ENCODE results near the gene SNRNP40.

- no peak for TF ChIP-seq CTCF (IDR thresholded peaks at IDR 0.05 in 8 of 11, conservative IDR thresholded peaks at IDR 0.05 in 3 of 11)
- no peak for TF ChIP-seq POLR2A (IDR thresholded peaks at IDR 0.05)
Measured at GRCh38 chr1:31224068-31224467, 72.5 kb downstream of the SNRNP40 start.
